PC-9 (cell line): ENCODE data around the gene CARD16. TPM values are rescaled to one million over a fixed set of nuclear protein-coding genes. Genes with fewer than 3 reads are reported as not detected.
"Not testable (repeated sequence)": the region's sequence is repeated elsewhere in the genome, so short reads cannot be mapped to it uniquely, and the experiment has no call there.

Source experiments
- BruUV-seq: library from RNA; stranded (reverse); fragments of 400-500 nt; replicated peaks from 2 replicates; lab custom pipeline; 2021; lab: Mats Ljungman, UMichigan
- CTCF ChIA-PET: fragments of 300-600 bp; sonication (Branson Sonifier 250); formaldehyde crosslinking; loops from one replicate; lab custom pipeline; 2022; ENCODE audit warnings: antibody characterized with exemption; lab: Charles Lee
- POLR2A ChIA-PET: fragments of 300-600 bp; sonication (Branson Sonifier 250); formaldehyde crosslinking; loops from one replicate; lab custom pipeline; 2022; ENCODE audit warnings: antibody characterized with exemption; ENCODE audit not compliant: unreplicated experiment; lab: Charles Lee
- DNase-seq, 2 experiments: peaks; one replicate each; pipeline versions ENCODE4 v3.0.0 to v3.0.0-alpha.2; 2015 to 2022; ENCODE audit warnings: mixed read lengths in 1 of 2
- H2AFZ ChIP-seq: fragments of 200-600 bp; sonication (generic); 2 replicates; pipeline ENCODE4 v1.8.1; 2017; ENCODE audit warnings: antibody characterized with exemption
- H3F3A ChIP-seq: fragments of 200-600 bp; sonication (generic); 2 replicates; pipeline ENCODE4 v1.8.1; 2017; ENCODE audit warnings: antibody characterized with exemption, mild to moderate bottlenecking, low read depth; ENCODE audit not compliant: insufficient read depth
- H3K27ac ChIP-seq: fragments of 200-600 bp; sonication (generic); 2 replicates; pipeline ENCODE4 v1.6.1; 2016; ENCODE audit warnings: mixed run types
- H3K27me3 ChIP-seq: fragments of 200-600 bp; sonication (generic); 2 replicates; pipeline ENCODE4 v1.6.1; 2016; ENCODE audit warnings: low read depth, mixed run types; ENCODE audit not compliant: insufficient read depth
- H3K36me3 ChIP-seq: fragments of 200-600 bp; sonication (generic); 2 replicates; pipeline ENCODE4 v1.6.1; 2016; ENCODE audit warnings: low read depth, mixed run types
- H3K4me1 ChIP-seq: fragments of 200-600 bp; sonication (generic); replicated peaks from 2 replicates; pipeline ENCODE4 v1.6.1; 2016; ENCODE audit warnings: mixed run types; ENCODE audit not compliant: insufficient read depth
- H3K4me2 ChIP-seq: fragments of 200-600 bp; sonication (generic); 2 replicates; pipeline ENCODE4 v1.6.1; 2017; ENCODE audit warnings: mixed run types
- H3K4me3 ChIP-seq: fragments of 200-600 bp; sonication (generic); 2 replicates; pipeline ENCODE4 v1.6.1; 2016; ENCODE audit warnings: mixed run types
- H3K79me2 ChIP-seq: fragments of 200-600 bp; sonication (generic); 2 replicates; pipeline ENCODE4 v1.6.1; 2017; ENCODE audit warnings: low read depth, mixed run types
- H3K9me2 ChIP-seq: fragments of 200-600 bp; sonication (generic); 2 replicates; pipeline ENCODE4 v1.8.1; 2017; ENCODE audit warnings: mild to moderate bottlenecking; ENCODE audit not compliant: insufficient read depth
- H3K9me3 ChIP-seq: fragments of 200-600 bp; sonication (generic); 2 replicates; pipeline ENCODE4 v1.8.1; 2016; ENCODE audit warnings: low read depth; ENCODE audit not compliant: insufficient read depth
- H4K20me1 ChIP-seq: fragments of 200-600 bp; sonication (generic); 2 replicates; pipeline ENCODE4 v1.8.1; 2017; ENCODE audit not compliant: insufficient read depth
- EZH2 ChIP-seq: fragments of 200-600 bp; sonication (generic); IDR thresholded peaks from 2 replicates; pipeline ENCODE4 v1.8.0; 2017; ENCODE audit warnings: antibody characterized with exemption, low read depth
- intact Hi-C: fragments of 100-400 bp; cut with micrococcal nuclease; formaldehyde crosslinking; loops from one replicate; pipeline ENCODE4 v1.10.0; 2022; ENCODE audit not compliant: unreplicated experiment
- total RNA-seq: library from RNA; stranded (reverse); gene quantifications from 2 replicates; pipeline ENCODE4 v1.2.3, GENCODE V29; 2021
- TF ChIP-seq, protein P1 (sequence below): fragments of 200-600 bp; sonication (generic); conservative IDR thresholded peaks from 2 replicates; pipeline ENCODE4 v1.6.1; 2017; ENCODE audit warnings: mixed run types, antibody characterized with exemption, mild to moderate bottlenecking, moderate library complexity

CARD16 gene
- total RNA-seq, 1 experiment from 2014 or later: 2.5 TPM

DNA sequence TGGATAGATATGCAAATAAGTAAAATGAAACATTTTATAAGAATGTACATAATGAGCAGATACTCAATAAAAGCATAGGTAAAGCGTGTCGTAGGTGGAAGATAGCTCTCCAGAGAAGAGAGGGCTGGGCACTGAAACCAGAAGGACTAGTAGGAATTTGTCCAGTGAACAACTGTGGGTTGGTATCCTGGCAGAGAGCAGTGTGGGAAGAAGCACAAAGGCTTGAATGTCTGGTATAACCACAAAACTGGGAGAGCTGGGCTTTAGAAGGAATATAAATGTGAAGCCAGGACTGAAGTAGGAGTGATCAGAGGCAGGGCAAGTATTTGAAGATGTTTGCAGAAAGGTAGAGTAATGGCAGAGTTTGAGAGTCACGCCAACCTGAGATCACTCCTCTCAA is 33.1 kb upstream of the CARD16 start:
- POLR2A ChIA-PET: no interaction called here
- Histone ChIP-seq H3K79me2 (no peaks in the 10 kb centered on the region), H3K27ac (no peak overlapping the region), H3K4me1 (no peaks in the 10 kb centered on the region), H3K4me3 (no peak overlapping the region), H2AFZ (no peak overlapping the region), H3K36me3 (no peaks in the 10 kb centered on the region), H3F3A (no peaks in the 10 kb centered on the region), H3K9me3 (no peaks in the 10 kb centered on the region), H3K27me3 (no peaks in the 10 kb centered on the region), H3K4me2 (no peak overlapping the region), H3K9me2 (no peaks in the 10 kb centered on the region), H4K20me1 (no peaks in the 10 kb centered on the region)
- TF ChIP-seq EZH2: no peak
- TF ChIP-seq, protein P1, sequence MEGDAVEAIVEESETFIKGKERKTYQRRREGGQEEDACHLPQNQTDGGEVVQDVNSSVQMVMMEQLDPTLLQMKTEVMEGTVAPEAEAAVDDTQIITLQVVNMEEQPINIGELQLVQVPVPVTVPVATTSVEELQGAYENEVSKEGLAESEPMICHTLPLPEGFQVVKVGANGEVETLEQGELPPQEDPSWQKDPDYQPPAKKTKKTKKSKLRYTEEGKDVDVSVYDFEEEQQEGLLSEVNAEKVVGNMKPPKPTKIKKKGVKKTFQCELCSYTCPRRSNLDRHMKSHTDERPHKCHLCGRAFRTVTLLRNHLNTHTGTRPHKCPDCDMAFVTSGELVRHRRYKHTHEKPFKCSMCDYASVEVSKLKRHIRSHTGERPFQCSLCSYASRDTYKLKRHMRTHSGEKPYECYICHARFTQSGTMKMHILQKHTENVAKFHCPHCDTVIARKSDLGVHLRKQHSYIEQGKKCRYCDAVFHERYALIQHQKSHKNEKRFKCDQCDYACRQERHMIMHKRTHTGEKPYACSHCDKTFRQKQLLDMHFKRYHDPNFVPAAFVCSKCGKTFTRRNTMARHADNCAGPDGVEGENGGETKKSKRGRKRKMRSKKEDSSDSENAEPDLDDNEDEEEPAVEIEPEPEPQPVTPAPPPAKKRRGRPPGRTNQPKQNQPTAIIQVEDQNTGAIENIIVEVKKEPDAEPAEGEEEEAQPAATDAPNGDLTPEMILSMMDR: no peak
- intact Hi-C loops: no loop called here
- no peak for DNase-seq
- CTCF ChIA-PET: no interaction called here
- no TSS peak for BruUV-seq

DNA sequence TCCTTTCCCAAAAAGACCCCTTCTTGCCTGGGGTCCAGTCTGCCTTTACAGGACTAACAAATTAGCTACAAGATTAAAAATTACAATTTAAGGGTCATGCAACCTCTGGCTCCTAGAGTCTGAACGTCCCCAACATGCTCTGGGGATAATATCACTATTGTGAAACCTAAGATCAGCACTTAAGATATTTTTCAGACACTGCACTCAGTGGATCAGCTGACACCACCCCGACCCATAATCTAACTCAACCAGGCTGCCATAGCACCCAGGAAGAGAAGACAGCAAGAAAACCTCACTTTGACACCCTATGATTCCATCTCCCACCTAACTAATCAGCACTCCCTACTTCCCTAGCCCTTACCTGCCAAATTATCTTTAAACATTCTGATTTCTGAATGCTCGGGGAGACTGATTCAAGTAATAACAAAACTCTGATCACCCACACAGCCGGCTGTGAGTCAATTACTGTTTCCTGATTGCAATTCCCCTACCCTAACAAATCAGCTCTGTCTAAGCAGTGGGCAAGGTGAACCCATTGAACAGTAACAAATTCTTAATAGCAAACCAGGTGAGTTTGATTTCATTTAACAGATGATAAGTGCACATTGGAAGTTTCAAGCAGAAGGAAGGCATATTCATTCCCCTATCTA is 32.1 kb upstream of the CARD16 start:
- H3K27ac ChIP-seq, H3K36me3 ChIP-seq, H3K9me3 ChIP-seq, H3K4me1 ChIP-seq, CTCF ChIA-PET, H3K27me3 ChIP-seq, H2AFZ ChIP-seq, POLR2A ChIA-PET, intact Hi-C loops, DNase-seq, BruUV-seq, H3F3A ChIP-seq, H3K4me3 ChIP-seq, H4K20me1 ChIP-seq, H3K9me2 ChIP-seq, H3K4me2 ChIP-seq, H3K79me2 ChIP-seq: not testable (repeated sequence)

DNA sequence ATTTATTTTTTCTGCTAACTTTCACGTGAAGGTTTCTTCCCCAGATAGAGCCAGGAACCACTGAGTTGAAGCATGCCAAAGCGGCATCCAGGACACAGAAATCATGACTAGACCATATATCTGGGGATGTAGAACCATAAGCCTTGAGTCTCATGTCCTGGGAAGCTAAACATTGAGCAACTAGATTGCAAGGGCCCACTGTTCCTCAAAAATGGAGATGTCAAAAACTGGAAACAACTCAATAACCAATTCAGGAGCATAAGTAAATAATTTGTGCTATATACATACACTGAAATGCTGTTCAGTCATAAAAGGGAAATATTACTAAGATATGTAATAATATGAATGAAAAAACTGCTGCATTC is 29.0 kb upstream of the CARD16 start:
- DNase-seq: no peak
- Histone ChIP-seq H3K27me3 (no peaks in the 10 kb centered on the region), H3K27ac (no peak overlapping the region), H4K20me1 (no peaks in the 10 kb centered on the region), H3F3A (no peaks in the 10 kb centered on the region), H3K4me2 (no peak overlapping the region), H3K9me2 (no peaks in the 10 kb centered on the region), H3K4me1 (no peaks in the 10 kb centered on the region), H3K36me3 (no peaks in the 10 kb centered on the region), H2AFZ (no peak overlapping the region), H3K4me3 (no peak overlapping the region), H3K79me2 (no peaks in the 10 kb centered on the region), H3K9me3 (no peaks in the 10 kb centered on the region)
- intact Hi-C loops: no loop called here
- no TSS peak for BruUV-seq
- ChIA-PET POLR2A (no interaction called here), CTCF (no interaction called here)
- no peak for TF ChIP-seq EZH2
- TF ChIP-seq, protein P1: no peak
